Measurements from ENCODE around the gene TBP.

The TBP gene

DNA sequence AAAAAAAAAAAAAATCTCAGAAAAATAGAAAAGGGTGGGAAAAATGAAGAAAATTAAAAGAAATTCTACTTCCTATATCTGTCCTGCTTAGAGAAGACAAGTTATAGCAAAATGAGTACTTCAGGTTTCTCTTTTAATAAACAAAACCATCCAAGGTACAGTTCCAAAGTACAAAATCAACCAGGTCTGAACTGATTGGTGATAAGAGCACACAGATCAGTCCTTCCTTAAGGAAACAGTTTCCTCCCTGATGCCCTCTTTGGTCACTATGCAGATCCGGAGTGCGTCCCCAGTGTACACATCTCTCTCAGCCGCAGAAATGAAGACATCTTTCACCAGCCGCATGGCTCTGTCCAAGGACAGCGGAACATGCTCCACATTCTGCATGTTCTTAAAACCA lies 19.2 kb upstream of the TBP start:
- Histone ChIP-seq H4K8ac (ENCODE audit: low read depth, low read length) (no peak overlapping the region), H4K91ac (ENCODE audit: low read depth, low read length, poor library complexity) (no peak overlapping the region), H3K14ac (ENCODE audit: low read length) (no peak overlapping the region), H2AFZ (ENCODE audit: low read length) (no peak overlapping the region), H3K23ac (ENCODE audit: low read depth, low read length, poor library complexity) (no peak overlapping the region), H2BK15ac (ENCODE audit: low read length) (no peak overlapping the region), H3K4ac (ENCODE audit: low read length) (no peak overlapping the region), H3K79me1 (ENCODE audit: low read depth, low read length) (no peaks in the 10 kb centered on the region), H3K18ac (ENCODE audit: low read length) (no peak overlapping the region), H3K36me3 (replicated peaks in 1 of 2; ENCODE audit: control insufficient read depth in 2 of 2, insufficient read depth in 2 of 2, low read length in 2 of 2) (peaks cover 29 to 79% of the 10 kb centered on the region in 2 donors), H2BK5ac (ENCODE audit: low read length) (no peak overlapping the region), H3K27me3 (ENCODE audit: control insufficient read depth in 3 of 3, insufficient read depth in 3 of 3, low read depth in 1 of 3, low read length in 3 of 3) (no peaks in the 10 kb centered on the region), H3K9ac (ENCODE audit: low read depth, low read length, poor library complexity) (no peak overlapping the region), H2AK5ac (ENCODE audit: low read depth, low read length) (no peak overlapping the region), H3K4me3 (ENCODE audit: low read length in 2 of 2) (no peak overlapping the region), H2BK120ac (ENCODE audit: low read depth, low read length) (no peak overlapping the region), H2BK12ac (ENCODE audit: low read length) (no peak overlapping the region), H3K9me3 (replicated peaks in 1 of 2; ENCODE audit: control insufficient read depth in 2 of 2, insufficient read depth in 1 of 2, low read depth in 1 of 2, low read length in 2 of 2) (no peaks in the 10 kb centered on the region), H3K27ac (replicated peaks; ENCODE audit: low read length) (no peak overlapping the region), H3K4me2 (ENCODE audit: insufficient read depth, low read length, poor library complexity, severe bottlenecking) (no peak overlapping the region), H3K4me1 (ENCODE audit: control insufficient read depth in 2 of 2, insufficient read depth in 1 of 2, low read depth in 1 of 2, low read length in 2 of 2) (no peaks in the 10 kb centered on the region)
- DNase-seq (ENCODE audit: low spot score): no peak
- WGBS, 2 donors (ENCODE audit: extremely low coverage in 2 of 2, insufficient read length in 2 of 2, insufficient replicate concordance in 1 of 2): no CpG with 5 or more reads among the region's 5 CpGs

DNA sequence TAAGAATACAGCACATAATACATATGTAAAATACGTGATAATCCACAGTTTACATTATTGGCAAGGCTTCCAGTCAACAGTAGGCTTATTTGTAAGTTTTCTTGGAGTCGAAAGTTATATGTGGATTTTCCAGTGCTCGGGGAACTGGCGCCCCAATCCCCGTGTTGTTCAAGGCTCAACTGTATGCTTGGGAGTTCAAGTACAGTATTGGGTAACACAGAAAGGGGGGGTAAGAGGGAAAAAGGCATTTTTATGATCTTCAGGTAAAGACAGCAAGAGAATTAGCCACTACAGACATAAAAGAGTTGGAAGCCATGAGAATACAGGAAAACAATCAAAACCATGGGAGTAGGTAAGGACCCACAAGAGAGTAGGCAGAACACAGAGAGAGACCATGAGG lies 17.5 kb upstream of the TBP start:
- Histone ChIP-seq H3K9ac (ENCODE audit: low read depth, low read length, poor library complexity) (no peak overlapping the region), H2BK15ac (ENCODE audit: low read length) (no peak overlapping the region), H3K14ac (ENCODE audit: low read length) (no peak overlapping the region), H2BK5ac (ENCODE audit: low read length) (no peak overlapping the region), H3K18ac (ENCODE audit: low read length) (no peak overlapping the region), H2BK12ac (ENCODE audit: low read length) (no peak overlapping the region), H3K27ac (replicated peaks; ENCODE audit: low read length) (no peak overlapping the region), H4K91ac (ENCODE audit: low read depth, low read length, poor library complexity) (no peak overlapping the region), H2AFZ (ENCODE audit: low read length) (no peak overlapping the region), H2AK5ac (ENCODE audit: low read depth, low read length) (no peak overlapping the region), H3K4me3 (ENCODE audit: low read length in 2 of 2) (no peak overlapping the region), H3K9me3 (replicated peaks in 1 of 2; ENCODE audit: control insufficient read depth in 2 of 2, insufficient read depth in 1 of 2, low read depth in 1 of 2, low read length in 2 of 2) (no peaks in the 10 kb centered on the region), H2BK120ac (ENCODE audit: low read depth, low read length) (no peak overlapping the region), H3K4ac (ENCODE audit: low read length) (no peak overlapping the region), H3K4me1 (ENCODE audit: control insufficient read depth in 2 of 2, insufficient read depth in 1 of 2, low read depth in 1 of 2, low read length in 2 of 2) (no peaks in the 10 kb centered on the region), H3K23ac (ENCODE audit: low read depth, low read length, poor library complexity) (no peak overlapping the region), H3K27me3 (ENCODE audit: control insufficient read depth in 3 of 3, insufficient read depth in 3 of 3, low read depth in 1 of 3, low read length in 3 of 3) (no peaks in the 10 kb centered on the region), H3K36me3 (replicated peaks in 1 of 2; ENCODE audit: control insufficient read depth in 2 of 2, insufficient read depth in 2 of 2, low read length in 2 of 2) (peaks cover 32 to 92% of the 10 kb centered on the region in 2 donors), H3K79me1 (ENCODE audit: low read depth, low read length) (no peaks in the 10 kb centered on the region), H3K4me2 (ENCODE audit: insufficient read depth, low read length, poor library complexity, severe bottlenecking) (no peak overlapping the region), H4K8ac (ENCODE audit: low read depth, low read length) (no peak overlapping the region)
- DNase-seq (ENCODE audit: low spot score): no peak
- no CpG with 5 or more reads among the region's 5 CpGs for WGBS, 2 donors (ENCODE audit: extremely low coverage in 2 of 2, insufficient read length in 2 of 2, insufficient replicate concordance in 1 of 2)

DNA sequence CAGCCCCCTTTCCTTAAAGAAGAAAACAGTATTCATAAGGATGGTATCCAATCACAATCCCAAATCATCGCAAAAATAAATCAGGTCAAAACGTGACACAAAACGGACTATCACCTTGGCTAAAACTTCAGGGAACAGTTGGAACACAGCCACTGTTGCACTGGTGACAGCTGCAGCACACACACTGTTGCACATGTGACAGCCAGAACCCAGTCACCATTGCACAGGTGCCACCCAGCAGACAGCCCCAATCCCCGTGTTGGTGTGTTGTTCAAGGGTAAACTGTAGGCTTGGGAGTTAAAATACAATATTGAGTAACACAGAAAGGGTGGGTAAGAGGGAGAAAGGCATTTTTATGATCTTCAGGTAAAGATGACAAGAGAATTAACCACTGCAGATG lies 16.8 kb upstream of the TBP start:
- no peak overlapping the region for H2BK5ac ChIP-seq (ENCODE audit: low read length)
- H3K4me2 ChIP-seq (ENCODE audit: insufficient read depth, low read length, poor library complexity, severe bottlenecking): no peak overlapping the region
- no peaks in the 10 kb centered on the region for H3K27me3 ChIP-seq (ENCODE audit: control insufficient read depth in 3 of 3, insufficient read depth in 3 of 3, low read depth in 1 of 3, low read length in 3 of 3)
- H3K9ac ChIP-seq (ENCODE audit: low read depth, low read length, poor library complexity): no peak overlapping the region
- H2BK15ac ChIP-seq (ENCODE audit: low read length): no peak overlapping the region
- H2AK5ac ChIP-seq (ENCODE audit: low read depth, low read length): no peak overlapping the region
- H3K4ac ChIP-seq (ENCODE audit: low read length): no peak overlapping the region
- H3K23ac ChIP-seq (ENCODE audit: low read depth, low read length, poor library complexity): no peak overlapping the region
- peaks cover 33 to 98% of the 10 kb centered on the region in 2 donors for H3K36me3 ChIP-seq (replicated peaks in 1 of 2; ENCODE audit: control insufficient read depth in 2 of 2, insufficient read depth in 2 of 2, low read length in 2 of 2)
- H3K14ac ChIP-seq (ENCODE audit: low read length): no peak overlapping the region
- no peak overlapping the region for H2AFZ ChIP-seq (ENCODE audit: low read length)
- no peak overlapping the region for H3K18ac ChIP-seq (ENCODE audit: low read length)
- no peak overlapping the region for H2BK12ac ChIP-seq (ENCODE audit: low read length)
- H4K91ac ChIP-seq (ENCODE audit: low read depth, low read length, poor library complexity): no peak overlapping the region
- WGBS, 2 donors (ENCODE audit: extremely low coverage in 2 of 2, insufficient read length in 2 of 2, insufficient replicate concordance in 1 of 2): no CpG with 5 or more reads among the region's 4 CpGs
- no peaks in the 10 kb centered on the region for H3K79me1 ChIP-seq (ENCODE audit: low read depth, low read length)
- no peaks in the 10 kb centered on the region for H3K4me1 ChIP-seq (ENCODE audit: control insufficient read depth in 2 of 2, insufficient read depth in 1 of 2, low read depth in 1 of 2, low read length in 2 of 2)
- H4K8ac ChIP-seq (ENCODE audit: low read depth, low read length): no peak overlapping the region
- no peak overlapping the region for H2BK120ac ChIP-seq (ENCODE audit: low read depth, low read length)
- no peaks in the 10 kb centered on the region for H3K9me3 ChIP-seq (replicated peaks in 1 of 2; ENCODE audit: control insufficient read depth in 2 of 2, insufficient read depth in 1 of 2, low read depth in 1 of 2, low read length in 2 of 2)
- no peak overlapping the region for H3K4me3 ChIP-seq (ENCODE audit: low read length in 2 of 2)
- no peak overlapping the region for H3K27ac ChIP-seq (replicated peaks; ENCODE audit: low read length)
- DNase-seq (ENCODE audit: low spot score): no peak

DNA sequence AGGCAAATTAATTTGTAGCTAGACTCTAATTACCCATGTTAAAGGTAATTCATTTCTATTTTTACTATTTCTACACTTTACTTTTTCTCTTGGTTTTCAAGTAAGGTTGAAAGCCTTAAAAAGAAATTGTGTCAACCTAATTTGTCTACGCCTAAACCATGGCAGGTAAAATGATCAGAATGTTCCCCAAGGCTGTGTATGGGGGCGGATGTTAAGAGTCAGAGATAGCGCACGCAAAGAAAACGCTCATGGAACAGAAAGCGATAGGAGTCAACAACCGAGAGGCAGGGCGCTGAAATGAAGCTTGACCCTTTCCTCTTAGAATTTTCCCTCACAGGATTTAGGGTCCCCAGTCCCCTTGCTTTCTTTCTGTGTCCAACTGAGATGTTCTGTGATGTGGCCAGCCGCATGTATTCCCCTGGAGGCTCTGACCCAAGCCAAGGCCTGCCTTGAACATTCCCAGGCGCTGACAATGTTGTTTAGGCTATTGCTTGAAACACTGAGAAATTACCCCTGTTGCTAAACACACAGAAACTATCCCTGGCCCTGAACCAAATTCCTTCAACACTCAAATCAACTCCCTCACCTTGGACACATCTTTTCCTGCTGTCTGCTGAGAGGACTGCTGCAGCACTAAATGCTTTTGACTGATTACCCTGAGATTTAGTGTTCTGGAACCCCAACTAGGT lies 12.0 kb upstream of the TBP start:
- no peak overlapping the region for H3K18ac ChIP-seq (ENCODE audit: low read length)
- H3K9me3 ChIP-seq (replicated peaks in 1 of 2; ENCODE audit: control insufficient read depth in 2 of 2, insufficient read depth in 1 of 2, low read depth in 1 of 2, low read length in 2 of 2): no peaks in the 10 kb centered on the region
- H3K23ac ChIP-seq (ENCODE audit: low read depth, low read length, poor library complexity): no peak overlapping the region
- no peak overlapping the region for H2BK120ac ChIP-seq (ENCODE audit: low read depth, low read length)
- H3K27ac ChIP-seq (replicated peaks; ENCODE audit: low read length): no peak overlapping the region
- no peak overlapping the region for H2AK5ac ChIP-seq (ENCODE audit: low read depth, low read length)
- H2BK5ac ChIP-seq (ENCODE audit: low read length): no peak overlapping the region
- no peak overlapping the region for H2AFZ ChIP-seq (ENCODE audit: low read length)
- peaks cover 31 to 98% of the 10 kb centered on the region in 2 donors for H3K36me3 ChIP-seq (replicated peaks in 1 of 2; ENCODE audit: control insufficient read depth in 2 of 2, insufficient read depth in 2 of 2, low read length in 2 of 2)
- no peaks in the 10 kb centered on the region for H3K27me3 ChIP-seq (ENCODE audit: control insufficient read depth in 3 of 3, insufficient read depth in 3 of 3, low read depth in 1 of 3, low read length in 3 of 3)
- no peak for DNase-seq (ENCODE audit: low spot score)
- H3K14ac ChIP-seq (ENCODE audit: low read length): no peak overlapping the region
- H3K9ac ChIP-seq (ENCODE audit: low read depth, low read length, poor library complexity): no peak overlapping the region
- no CpG with 5 or more reads among the region's 10 CpGs for WGBS, 2 donors (ENCODE audit: extremely low coverage in 2 of 2, insufficient read length in 2 of 2, insufficient replicate concordance in 1 of 2)
- H3K4me3 ChIP-seq (ENCODE audit: low read length in 2 of 2): no peak overlapping the region
- no peaks in the 10 kb centered on the region for H3K4me1 ChIP-seq (ENCODE audit: control insufficient read depth in 2 of 2, insufficient read depth in 1 of 2, low read depth in 1 of 2, low read length in 2 of 2)
- no peak overlapping the region for H4K8ac ChIP-seq (ENCODE audit: low read depth, low read length)
- no peak overlapping the region for H3K4ac ChIP-seq (ENCODE audit: low read length)
- no peak overlapping the region for H4K91ac ChIP-seq (ENCODE audit: low read depth, low read length, poor library complexity)
- no peak overlapping the region for H2BK12ac ChIP-seq (ENCODE audit: low read length)
- no peaks in the 10 kb centered on the region for H3K79me1 ChIP-seq (ENCODE audit: low read depth, low read length)
- no peak overlapping the region for H2BK15ac ChIP-seq (ENCODE audit: low read length)
- no peak overlapping the region for H3K4me2 ChIP-seq (ENCODE audit: insufficient read depth, low read length, poor library complexity, severe bottlenecking)
